ENCODE data around the gene CCNQ.
A peak's percentile ranks its signal among the peaks of the same experiment; 100 is the strongest.

Gene CCNQ

DNA sequence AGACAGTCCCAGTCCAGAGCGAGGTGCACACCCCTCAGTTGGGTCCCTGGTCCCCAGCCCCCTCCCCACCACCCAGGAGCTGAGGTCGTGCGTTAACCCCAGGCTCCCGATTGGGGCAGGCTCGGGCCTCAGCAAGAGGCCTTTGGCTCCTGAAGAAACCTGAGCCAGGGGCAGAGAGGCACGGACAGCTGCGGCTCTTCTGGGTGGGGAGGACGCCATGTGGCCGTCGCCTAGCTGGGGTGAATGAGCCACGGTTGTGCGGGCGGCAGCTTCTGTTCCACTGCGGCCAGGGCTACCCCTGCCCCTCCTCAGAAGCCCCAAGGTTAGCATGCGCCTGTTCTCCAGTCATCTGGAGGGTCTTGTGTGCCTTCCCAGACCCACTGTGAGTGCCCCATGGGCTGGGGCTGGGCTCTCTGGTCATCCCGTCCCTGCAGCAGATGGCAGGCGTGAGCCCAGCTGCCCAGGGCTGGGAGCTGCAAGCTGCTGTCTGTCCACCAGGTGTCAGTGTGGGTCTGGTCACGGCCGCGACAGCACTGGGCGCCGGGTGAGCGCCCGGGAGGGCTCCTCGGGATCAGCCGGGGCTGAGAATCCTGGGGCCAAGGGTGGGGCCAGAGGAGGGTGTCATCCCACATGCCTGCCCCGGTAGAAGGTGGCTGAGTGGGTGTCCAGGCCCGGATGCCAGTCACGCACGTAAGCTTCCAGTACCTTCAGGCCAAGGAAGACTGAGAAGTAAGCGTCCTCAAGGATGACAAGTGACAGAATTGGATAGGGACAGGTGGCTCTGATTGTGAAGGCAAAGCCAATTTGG is 59.6 kb downstream of the CCNQ start:
- DNase-seq (ENCODE audit: low read depth in 2 of 2), result peak; percentile 15 to 49

GRCh38 chrX:153538424-153538823 is 60.5 kb downstream of the CCNQ start:
- no peak for DNase-seq (ENCODE audit: low read depth in 2 of 2)

Measured in stimulated activated CD4-positive, alpha-beta T cell treated with anti-CD3 and anti-CD28 coated beads, Interleukin-12 subunit alpha, Interleukin-12 subunit beta, amount 100 ng/mL, for 24 hours (primary cell).